Panc1 (cell line): ENCODE results near the gene SIGLEC9.

ENCODE experiments used
- POLR2AphosphoS5 ChIP-seq: IDR thresholded peaks from 2 replicates; pipeline ENCODE4 v1.6.1; 2012; ENCODE audit warnings: mild to moderate bottlenecking, low read depth, low read length, moderate library complexity
- TF ChIP-seq, protein P1 (sequence below): fragments of 450-650 bp; IDR thresholded peaks from 2 replicates; pipeline ENCODE4 v1.5.1; 2017; ENCODE audit warnings: mild to moderate bottlenecking

DNA sequence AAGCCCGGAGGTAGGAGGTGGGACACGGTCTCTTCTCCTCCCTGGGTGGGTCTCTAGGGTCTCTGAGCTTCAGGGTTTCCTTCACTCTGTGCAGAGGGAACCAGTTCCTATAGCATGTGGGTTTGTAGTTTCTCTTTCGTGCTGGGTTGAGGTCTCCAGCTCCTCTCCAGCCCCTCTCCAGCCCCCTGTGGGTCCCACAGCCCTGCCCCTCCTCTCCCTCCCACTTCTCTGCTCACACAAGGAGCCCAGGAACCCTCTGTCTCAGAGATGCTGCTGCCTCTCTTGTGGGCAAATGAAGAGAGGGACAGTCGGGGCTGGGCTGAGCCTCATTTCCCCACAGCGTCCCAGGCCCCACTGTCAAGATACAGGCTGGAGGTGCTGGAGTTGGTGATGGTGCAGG is 18.8 kb downstream of the SIGLEC9 start:
- TF ChIP-seq, protein P1, sequence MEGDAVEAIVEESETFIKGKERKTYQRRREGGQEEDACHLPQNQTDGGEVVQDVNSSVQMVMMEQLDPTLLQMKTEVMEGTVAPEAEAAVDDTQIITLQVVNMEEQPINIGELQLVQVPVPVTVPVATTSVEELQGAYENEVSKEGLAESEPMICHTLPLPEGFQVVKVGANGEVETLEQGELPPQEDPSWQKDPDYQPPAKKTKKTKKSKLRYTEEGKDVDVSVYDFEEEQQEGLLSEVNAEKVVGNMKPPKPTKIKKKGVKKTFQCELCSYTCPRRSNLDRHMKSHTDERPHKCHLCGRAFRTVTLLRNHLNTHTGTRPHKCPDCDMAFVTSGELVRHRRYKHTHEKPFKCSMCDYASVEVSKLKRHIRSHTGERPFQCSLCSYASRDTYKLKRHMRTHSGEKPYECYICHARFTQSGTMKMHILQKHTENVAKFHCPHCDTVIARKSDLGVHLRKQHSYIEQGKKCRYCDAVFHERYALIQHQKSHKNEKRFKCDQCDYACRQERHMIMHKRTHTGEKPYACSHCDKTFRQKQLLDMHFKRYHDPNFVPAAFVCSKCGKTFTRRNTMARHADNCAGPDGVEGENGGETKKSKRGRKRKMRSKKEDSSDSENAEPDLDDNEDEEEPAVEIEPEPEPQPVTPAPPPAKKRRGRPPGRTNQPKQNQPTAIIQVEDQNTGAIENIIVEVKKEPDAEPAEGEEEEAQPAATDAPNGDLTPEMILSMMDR, result no peak
- TF ChIP-seq POLR2AphosphoS5, result no peak
